Neural cell (in vitro differentiated cells): ENCODE measurements around the gene PMF1. TPM values are rescaled to one million over a fixed set of nuclear protein-coding genes. Genes with fewer than 3 reads are reported as not detected.

ENCODE experiments used
- H2AFZ ChIP-seq: fragments of 200-600, 300-800 bp; sonication (generic), shearing (Covaris generic); 2 replicates; pipeline ENCODE4 v1.6.0; 2014; ENCODE audit warnings: low read depth, mild to moderate bottlenecking, antibody characterized with exemption, low read length, moderate library complexity
- H3F3A ChIP-seq: fragments of 200-600 bp; shearing (Covaris generic); 2 replicates; pipeline ENCODE4 v1.6.1; 2016; ENCODE audit warnings: mild to moderate bottlenecking, moderate library complexity, mixed read lengths, antibody characterized with exemption, low read length; ENCODE audit not compliant: insufficient read depth, poor library complexity, severe bottlenecking
- H3K27ac ChIP-seq: fragments of 200-600, 300-800 bp; sonication (generic), shearing (Covaris generic); 2 replicates; pipeline ENCODE4 v1.5.1; 2014; ENCODE audit warnings: mild to moderate bottlenecking, low read length, moderate library complexity
- H3K27me3 ChIP-seq: fragments of 300-800, 200-600 bp; sonication (generic), shearing (Covaris generic); 2 replicates; pipeline ENCODE4 v1.6.0; 2014; ENCODE audit warnings: mild to moderate bottlenecking, low read depth, low read length, moderate library complexity; ENCODE audit not compliant: insufficient read depth
- H3K36me3 ChIP-seq: fragments of 300-800, 200-600 bp; sonication (generic), shearing (Covaris generic); 2 replicates; pipeline ENCODE4 v1.5.1; 2014; ENCODE audit warnings: mild to moderate bottlenecking, antibody characterized with exemption, low read length, moderate library complexity; ENCODE audit not compliant: insufficient read depth
- H3K4me2 ChIP-seq: fragments of 300-800, 200-600 bp; sonication (generic), shearing (Covaris generic); 2 replicates; pipeline ENCODE4 v1.6.0; 2014; ENCODE audit warnings: mild to moderate bottlenecking, low read length
- H3K4me3 ChIP-seq: fragments of 300-800, 200-600 bp; sonication (generic), shearing (Covaris generic); 2 replicates; pipeline ENCODE4 v1.5.1; 2014; ENCODE audit warnings: mild to moderate bottlenecking, low read length, moderate library complexity
- H3K79me2 ChIP-seq: fragments of 200-600 bp; shearing (Covaris generic); replicated peaks from 2 replicates; pipeline ENCODE4 v1.6.0; 2014; ENCODE audit warnings: mild to moderate bottlenecking, low read length, moderate library complexity; ENCODE audit not compliant: insufficient read depth
- H3K9ac ChIP-seq: fragments of 300-800, 200-600 bp; sonication (generic), shearing (Covaris generic); 2 replicates; pipeline ENCODE4 v1.6.1; 2016; ENCODE audit warnings: mild to moderate bottlenecking, low read length, mixed read lengths
- H3K9me2 ChIP-seq: fragments of 200-600 bp; shearing (Covaris generic); 2 replicates; pipeline ENCODE4 v1.6.1; 2016; ENCODE audit warnings: mild to moderate bottlenecking, low read length, mixed read lengths; ENCODE audit not compliant: insufficient read depth
- H3K9me3 ChIP-seq: fragments of 200-600, 300-800 bp; sonication (generic), shearing (Covaris generic); 2 replicates; pipeline ENCODE4 v1.6.1; 2016; ENCODE audit warnings: mild to moderate bottlenecking, mixed run types, low read length, moderate library complexity, mixed read lengths
- H4K20me1 ChIP-seq: fragments of 200-600 bp; shearing (Covaris generic); 2 replicates; pipeline ENCODE4 v1.6.1; 2016; ENCODE audit warnings: mild to moderate bottlenecking, mixed run types; ENCODE audit not compliant: insufficient read depth
- CTCF ChIP-seq: fragments of 450-650 bp; IDR thresholded peaks from 2 replicates; pipeline ENCODE4 v1.5.1; 2014; ENCODE audit warnings: antibody characterized with exemption, mild to moderate bottlenecking, moderate library complexity; ENCODE audit not compliant: poor library complexity, severe bottlenecking
- EP300 ChIP-seq: fragments of 450-650 bp; conservative IDR thresholded peaks from 2 replicates; pipeline ENCODE4 v1.6.1; 2014; ENCODE audit warnings: antibody characterized with exemption, mild to moderate bottlenecking, moderate library complexity; ENCODE audit not compliant: poor library complexity, severe bottlenecking
- EZH2 ChIP-seq: fragments of 200-600, 300-800 bp; shearing (Covaris generic), sonication (generic); IDR thresholded peaks from 2 replicates; pipeline ENCODE4 v1.6.1; 2014; ENCODE audit warnings: antibody characterized with exemption, low read length, borderline replicate concordance, mild to moderate bottlenecking; ENCODE audit not compliant: insufficient read depth, poor library complexity, severe bottlenecking
- MXI1 ChIP-seq: fragments of 450-650 bp; conservative IDR thresholded peaks from 2 replicates; pipeline ENCODE4 v1.6.1; 2014; ENCODE audit warnings: antibody characterized with exemption, mild to moderate bottlenecking; ENCODE audit not compliant: poor library complexity, severe bottlenecking
- POLR2AphosphoS5 ChIP-seq: IDR thresholded peaks from 2 replicates; pipeline ENCODE4 v1.6.1; 2012
- RAD21 ChIP-seq: fragments of 450-650 bp; conservative IDR thresholded peaks from 2 replicates; pipeline ENCODE4 v1.6.1; 2014; ENCODE audit warnings: antibody characterized with exemption, mild to moderate bottlenecking, moderate library complexity
- SMC3 ChIP-seq: fragments of 450-650 bp; conservative IDR thresholded peaks from 2 replicates; pipeline ENCODE4 v1.6.1; 2014; ENCODE audit warnings: antibody characterized with exemption, mild to moderate bottlenecking, moderate library complexity; ENCODE audit not compliant: poor library complexity
- TAF1 ChIP-seq: IDR thresholded peaks from 2 replicates; pipeline ENCODE4 v1.6.1; 2012; ENCODE audit warnings: low read depth
- polyA plus RNA-seq: library from polyadenylated mRNA; depleted of rRNA; stranded (reverse); fragments of >200 nt; gene quantifications from 2 replicates; pipeline ENCODE4 v1.2.3, GENCODE V29; 2014
- TF ChIP-seq, protein P1 (sequence below): IDR thresholded peaks from 2 replicates; pipeline ENCODE4 v1.6.1; 2012; ENCODE audit warnings: borderline replicate concordance

The PMF1 gene
- polyA plus RNA-seq, 1 donor from 2014 or later, result 97.0 TPM

DNA sequence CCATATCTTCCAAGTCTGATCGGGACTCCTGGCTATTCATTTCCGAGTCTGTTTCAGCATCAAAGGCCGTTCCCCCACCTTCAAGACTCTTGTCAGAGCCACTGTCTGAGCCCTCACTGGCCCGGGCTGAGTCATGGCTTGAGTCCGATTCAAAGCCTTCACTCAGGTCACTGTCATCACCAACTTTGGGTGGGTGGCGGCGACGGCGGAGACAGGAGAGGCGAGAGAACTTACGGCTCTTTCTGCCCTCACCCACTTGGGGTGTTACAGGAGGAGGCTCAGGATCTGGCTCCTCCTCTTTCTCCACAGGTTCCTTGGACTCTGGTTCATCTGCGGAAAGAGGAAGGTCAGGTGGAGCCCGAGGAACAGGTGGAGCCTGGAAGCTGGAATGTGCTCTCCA, 53.2 kb downstream of the PMF1 start:
- Histone ChIP-seq H3K9me2 (no peaks in the 10 kb centered on the region), H3K4me2 (no peak overlapping the region), H3K36me3 (peaks cover 4% of the 10 kb centered on the region), H3K9me3 (no peaks in the 10 kb centered on the region), H3K4me3 (no peak overlapping the region), H2AFZ (no peak overlapping the region), H4K20me1 (no peaks in the 10 kb centered on the region), H3K27me3 (no peaks in the 10 kb centered on the region), H3K79me2 (no peaks in the 10 kb centered on the region), H3K9ac (no peak overlapping the region), H3K27ac (no peak overlapping the region), H3F3A (no peaks in the 10 kb centered on the region)
- no peak for TF ChIP-seq EP300
- TF ChIP-seq CTCF, result no peak
- TF ChIP-seq TAF1, result no peak
- TF ChIP-seq POLR2AphosphoS5, result no peak
- TF ChIP-seq MXI1, result no peak

DNA sequence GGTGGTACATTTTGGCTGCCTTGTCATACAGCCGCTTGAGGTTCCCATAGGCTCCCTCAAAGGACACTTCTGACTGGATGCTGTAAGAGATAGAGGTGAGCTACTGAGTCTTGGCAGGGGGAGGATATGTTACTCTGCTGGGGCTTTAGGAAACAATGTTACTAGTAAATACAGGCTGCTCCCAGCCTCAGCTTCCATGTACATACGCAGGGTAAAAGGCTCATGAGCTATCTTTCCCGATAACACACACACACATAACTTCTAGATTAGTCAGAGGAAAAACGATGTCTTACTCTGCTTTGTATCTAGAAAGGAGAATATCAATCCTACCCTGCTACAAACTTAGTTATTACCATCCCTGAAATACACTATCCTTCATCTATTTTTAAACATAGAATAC, 55.5 kb downstream of the PMF1 start:
- no peak for TF ChIP-seq RAD21
- no peak for TF ChIP-seq POLR2AphosphoS5
- TF ChIP-seq SMC3, result no peak
- TF ChIP-seq EZH2, result no peak
- no peak for TF ChIP-seq CTCF
- TF ChIP-seq MXI1, result no peak
- TF ChIP-seq TAF1, result no peak
- TF ChIP-seq, protein P1, sequence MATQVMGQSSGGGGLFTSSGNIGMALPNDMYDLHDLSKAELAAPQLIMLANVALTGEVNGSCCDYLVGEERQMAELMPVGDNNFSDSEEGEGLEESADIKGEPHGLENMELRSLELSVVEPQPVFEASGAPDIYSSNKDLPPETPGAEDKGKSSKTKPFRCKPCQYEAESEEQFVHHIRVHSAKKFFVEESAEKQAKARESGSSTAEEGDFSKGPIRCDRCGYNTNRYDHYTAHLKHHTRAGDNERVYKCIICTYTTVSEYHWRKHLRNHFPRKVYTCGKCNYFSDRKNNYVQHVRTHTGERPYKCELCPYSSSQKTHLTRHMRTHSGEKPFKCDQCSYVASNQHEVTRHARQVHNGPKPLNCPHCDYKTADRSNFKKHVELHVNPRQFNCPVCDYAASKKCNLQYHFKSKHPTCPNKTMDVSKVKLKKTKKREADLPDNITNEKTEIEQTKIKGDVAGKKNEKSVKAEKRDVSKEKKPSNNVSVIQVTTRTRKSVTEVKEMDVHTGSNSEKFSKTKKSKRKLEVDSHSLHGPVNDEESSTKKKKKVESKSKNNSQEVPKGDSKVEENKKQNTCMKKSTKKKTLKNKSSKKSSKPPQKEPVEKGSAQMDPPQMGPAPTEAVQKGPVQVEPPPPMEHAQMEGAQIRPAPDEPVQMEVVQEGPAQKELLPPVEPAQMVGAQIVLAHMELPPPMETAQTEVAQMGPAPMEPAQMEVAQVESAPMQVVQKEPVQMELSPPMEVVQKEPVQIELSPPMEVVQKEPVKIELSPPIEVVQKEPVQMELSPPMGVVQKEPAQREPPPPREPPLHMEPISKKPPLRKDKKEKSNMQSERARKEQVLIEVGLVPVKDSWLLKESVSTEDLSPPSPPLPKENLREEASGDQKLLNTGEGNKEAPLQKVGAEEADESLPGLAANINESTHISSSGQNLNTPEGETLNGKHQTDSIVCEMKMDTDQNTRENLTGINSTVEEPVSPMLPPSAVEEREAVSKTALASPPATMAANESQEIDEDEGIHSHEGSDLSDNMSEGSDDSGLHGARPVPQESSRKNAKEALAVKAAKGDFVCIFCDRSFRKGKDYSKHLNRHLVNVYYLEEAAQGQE, result no peak
- Histone ChIP-seq H3F3A (no peaks in the 10 kb centered on the region), H3K9me3 (no peaks in the 10 kb centered on the region), H3K27me3 (no peaks in the 10 kb centered on the region), H3K36me3 (peaks cover 4% of the 10 kb centered on the region), H2AFZ (no peak overlapping the region), H3K9me2 (no peaks in the 10 kb centered on the region), H4K20me1 (no peaks in the 10 kb centered on the region), H3K27ac (no peak overlapping the region), H3K9ac (no peak overlapping the region), H3K4me2 (no peak overlapping the region), H3K4me3 (no peak overlapping the region), H3K79me2 (no peaks in the 10 kb centered on the region)
